ENCODE results near the gene HOXB1.

DNA sequence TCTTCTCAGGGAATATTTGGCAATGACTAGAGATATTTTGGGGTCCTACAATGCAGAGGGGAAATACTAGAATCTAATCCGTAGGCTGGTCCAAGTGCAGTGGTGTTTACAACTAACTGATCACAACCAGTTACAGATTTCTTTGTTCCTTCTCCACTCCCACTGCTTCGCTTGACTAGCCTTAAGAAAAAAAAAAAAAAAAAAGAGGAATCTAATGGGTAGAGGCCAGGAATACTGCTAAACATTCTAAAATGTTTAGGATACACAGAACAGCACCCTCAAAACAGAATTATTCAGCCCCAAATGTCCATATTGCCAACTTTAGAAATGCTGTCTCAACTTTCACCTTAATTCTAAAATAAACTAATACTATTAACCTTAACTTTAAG is 51.8 kb downstream of the HOXB1 start:
- TF ChIP-seq, protein P1, sequence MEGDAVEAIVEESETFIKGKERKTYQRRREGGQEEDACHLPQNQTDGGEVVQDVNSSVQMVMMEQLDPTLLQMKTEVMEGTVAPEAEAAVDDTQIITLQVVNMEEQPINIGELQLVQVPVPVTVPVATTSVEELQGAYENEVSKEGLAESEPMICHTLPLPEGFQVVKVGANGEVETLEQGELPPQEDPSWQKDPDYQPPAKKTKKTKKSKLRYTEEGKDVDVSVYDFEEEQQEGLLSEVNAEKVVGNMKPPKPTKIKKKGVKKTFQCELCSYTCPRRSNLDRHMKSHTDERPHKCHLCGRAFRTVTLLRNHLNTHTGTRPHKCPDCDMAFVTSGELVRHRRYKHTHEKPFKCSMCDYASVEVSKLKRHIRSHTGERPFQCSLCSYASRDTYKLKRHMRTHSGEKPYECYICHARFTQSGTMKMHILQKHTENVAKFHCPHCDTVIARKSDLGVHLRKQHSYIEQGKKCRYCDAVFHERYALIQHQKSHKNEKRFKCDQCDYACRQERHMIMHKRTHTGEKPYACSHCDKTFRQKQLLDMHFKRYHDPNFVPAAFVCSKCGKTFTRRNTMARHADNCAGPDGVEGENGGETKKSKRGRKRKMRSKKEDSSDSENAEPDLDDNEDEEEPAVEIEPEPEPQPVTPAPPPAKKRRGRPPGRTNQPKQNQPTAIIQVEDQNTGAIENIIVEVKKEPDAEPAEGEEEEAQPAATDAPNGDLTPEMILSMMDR (IDR thresholded peaks at IDR 0.05): no peak
- TF ChIP-seq POLR2A (IDR thresholded peaks at IDR 0.05): no peak
